Esophagus muscularis mucosa (tissue), 4 donors: Measurements from ENCODE around the gene FTSJ1. TPM values are rescaled to one million over a fixed set of nuclear protein-coding genes. Genes with fewer than 3 reads are reported as not detected.

Experiments
- DNase-seq: peaks from one replicate; pipeline ENCODE4 v3.0.0-alpha.2; 2017; ENCODE audit errors: extremely low spot score
- H3K27ac ChIP-seq, 4 donors: fragments of 200-600 bp; sonication (generic); replicated peaks in 1 of 4; 1 replicate in 3 of 4; 2 replicates in 1 of 4; pipeline ENCODE4 v1.5.1; 2016 to 2019; ENCODE audit warnings: mild to moderate bottlenecking in 1 of 4
- H3K27me3 ChIP-seq, 4 donors: fragments of 200-600 bp; sonication (generic); one replicate each; pipeline versions ENCODE4 v1.5.1 to v1.6.0; 2016 to 2019
- H3K36me3 ChIP-seq, 4 donors: fragments of 200-600 bp; sonication (generic); one replicate each; pipeline ENCODE4 v1.5.1; 2016 to 2019
- H3K4me1 ChIP-seq, 4 donors: fragments of 200-600 bp; sonication (generic); one replicate each; pipeline ENCODE4 v1.5.1; 2016 to 2019
- H3K4me3 ChIP-seq, 4 donors: fragments of 200-600 bp; sonication (generic); 1 replicate in 2 of 4; 2 replicates in 2 of 4; pipeline ENCODE4 v1.5.1; 2016 to 2019; ENCODE audit warnings: mild to moderate bottlenecking in 4 of 4, moderate library complexity in 1 of 4
- H3K9me3 ChIP-seq, 4 donors: fragments of 200-600 bp; sonication (generic); 1 replicate in 3 of 4; 2 replicates in 1 of 4; pipeline ENCODE4 v1.5.1; 2016 to 2019
- CTCF ChIP-seq, 3 experiments: fragments of 200-600 bp in 2 of 3; fragments of 450-650 bp in 1 of 3; sonication (generic) in 2 of 3; IDR thresholded peaks; one replicate each; pipeline ENCODE4 v1.5.1; 2017 to 2019; ENCODE audit warnings: antibody characterized with exemption in 3 of 3, mild to moderate bottlenecking in 2 of 3, moderate library complexity in 1 of 3
- EP300 ChIP-seq: sonication (generic); formaldehyde crosslinking; IDR thresholded peaks from one replicate; pipeline ENCODE4 v1.6.1; 2017; ENCODE audit warnings: antibody characterized with exemption
- POLR2A ChIP-seq: fragments of 450-650 bp; IDR thresholded peaks from one replicate; pipeline ENCODE4 v1.6.1; 2017; ENCODE audit warnings: antibody characterized with exemption, moderate library complexity, mild to moderate bottlenecking, low read depth
- POLR2AphosphoS5 ChIP-seq, 2 donors: sonication (generic); formaldehyde crosslinking; IDR thresholded peaks; one replicate each; pipeline ENCODE4 v1.6.1; 2017; ENCODE audit warnings: antibody characterized with exemption in 2 of 2
- WGBS: methylation state at CpG from one replicate; pipeline ENCODE4 v1.1.5; 2018; 5-methylcytosine and 5-hydroxymethylcytosine counted together
- intact Hi-C: fragments of 100-400 bp; cut with DNase I; formaldehyde crosslinking; loops from one replicate; pipeline ENCODE4 v1.15.1; 2023
- total RNA-seq, 4 donors: library from RNA; depleted of rRNA; stranded (reverse); fragments of >200 nt; gene quantifications; one replicate each; pipeline versions ENCODE4 v1.1.0 to v1.2.1, GENCODE V29; 2016

Gene FTSJ1
- total RNA-seq, 4 donors from 2014 or later = 38.5 to 47.3 (median 43.9) TPM

- no peak for DNase-seq
- no peak overlapping the region for H3K27ac ChIP-seq
- H3K4me3 ChIP-seq = no peak overlapping the region
- no peaks in the 10 kb centered on the region for H3K36me3 ChIP-seq
- no peaks in the 10 kb centered on the region for H3K27me3 ChIP-seq
- intact Hi-C loops = no loop called here
- TF ChIP-seq EP300 (no peak), CTCF (IDR thresholded peaks at IDR 0.05) (no peak), POLR2AphosphoS5 (IDR thresholded peaks at IDR 0.05) (no peak), POLR2A (no peak)
- H3K9me3 ChIP-seq = no peaks in the 10 kb centered on the region
- 70% methylated on average over 5 of the region's 8 CpGs for whole genome bisulfite sequencing
- H3K4me1 ChIP-seq = peaks cover 0 to 3% (median 0%) of the 10 kb centered on the region in 4 donors
Observed at GRCh38 chrX:48490661-48491060, 14.7 kb downstream of the FTSJ1 start.

GRCh38 chrX:48491809-48492208, 15.8 kb downstream of the FTSJ1 start:
- no peaks in the 10 kb centered on the region for H3K9me3 ChIP-seq
- DNase-seq = no peak
- H3K27me3 ChIP-seq = no peaks in the 10 kb centered on the region
- no peak overlapping the region for H3K4me3 ChIP-seq
- peaks cover 0 to 3% (median 0%) of the 10 kb centered on the region in 4 donors for H3K4me1 ChIP-seq
- intact Hi-C loops = no loop called here
- H3K36me3 ChIP-seq = no peaks in the 10 kb centered on the region
- WGBS = 71% methylated on average over 9 of the region's 9 CpGs
- TF ChIP-seq POLR2AphosphoS5 (IDR thresholded peaks at IDR 0.05) (no peak), EP300 (no peak), POLR2A (no peak), CTCF (IDR thresholded peaks at IDR 0.05) (no peak)
- H3K27ac ChIP-seq = no peak overlapping the region

- Histone ChIP-seq H3K9me3 (no peaks in the 10 kb centered on the region), H3K27me3 (no peaks in the 10 kb centered on the region), H3K4me3 (no peak overlapping the region), H3K4me1 (peaks cover 0 to 3% (median 0%) of the 10 kb centered on the region in 4 donors), H3K36me3 (no peaks in the 10 kb centered on the region), H3K27ac (no peak overlapping the region)
- WGBS = 70% methylated on average over 6 of the region's 7 CpGs
- intact Hi-C loops = no loop called here
- no peak for DNase-seq
- TF ChIP-seq EP300 (no peak), POLR2AphosphoS5 (IDR thresholded peaks at IDR 0.05) (no peak), POLR2A (no peak), CTCF (IDR thresholded peaks at IDR 0.05) (no peak)
Observed at GRCh38 chrX:48492293-48492910, 16.4 kb downstream of the FTSJ1 start.

- DNase-seq = no peak
- WGBS = 52% methylated on average over 10 of the region's 10 CpGs
- no peak overlapping the region for H3K4me3 ChIP-seq
Observed at GRCh38 chrX:48493890-48494364, 17.9 kb downstream of the FTSJ1 start.

More at GRCh38 chrX:48493890-48494364, 17.9 kb downstream of the FTSJ1 start:
- TF ChIP-seq CTCF (IDR thresholded peaks at IDR 0.05) = peak in 1 of 3 experiments; percentile 18
- TF ChIP-seq POLR2A = no peak
- no peak overlapping the region for H3K27ac ChIP-seq
- no peaks in the 10 kb centered on the region for H3K27me3 ChIP-seq
- H3K4me1 ChIP-seq = peaks cover 0 to 3% (median 0%) of the 10 kb centered on the region in 4 donors
- no peaks in the 10 kb centered on the region for H3K36me3 ChIP-seq
- no peaks in the 10 kb centered on the region for H3K9me3 ChIP-seq
- intact Hi-C loops = no loop called here
